H54 (cell line): ENCODE data around the gene SARM1.

Experiments used
- DNase-seq: peaks from one replicate; pipeline ENCODE4 v3.0.0; 2011; ENCODE audit warnings: low spot score, mixed read lengths; ENCODE audit not compliant: insufficient read length
- FAIRE-seq: peaks from 3 replicates; lab custom pipeline; 2011; peaks lifted over from hg19 to GRCh38; lab: Jason Lieb, UNC
- POLR2A ChIP-seq: IDR thresholded peaks from 2 replicates; pipeline ENCODE4 v1.6.1; 2011; ENCODE audit warnings: low read depth, mild to moderate bottlenecking, low read length

Gene SARM1

GRCh38 chr17:28371245-28372202, at the start of gene SARM1:
Gene SARM1 (plus strand): TSS chr17:28371694. CDS start chr17:28372033, 339 bp downstream.
- FAIRE-seq (no peak), DNase-seq (peak; percentile 93)
- TF ChIP-seq POLR2A: peak; percentile 38

- TF ChIP-seq POLR2A: no peak
- FAIRE-seq (no peak), DNase-seq (no peak)
Measured at GRCh38 chr17:28324267-28324745, 47.2 kb upstream of the SARM1 start.

- FAIRE-seq (no peak), DNase-seq (no peak)
- no peak for TF ChIP-seq POLR2A
Measured at GRCh38 chr17:28324781-28325180, 46.7 kb upstream of the SARM1 start.

GRCh38 chr17:28325211-28325610, 46.3 kb upstream of the SARM1 start:
- FAIRE-seq: no peak

GRCh38 chr17:28326114-28326513, 45.4 kb upstream of the SARM1 start:
- no peak for DNase-seq
- no peak for TF ChIP-seq POLR2A
- no peak for FAIRE-seq

More at GRCh38 chr17:28325211-28325610, 46.3 kb upstream of the SARM1 start:
- no peak for TF ChIP-seq POLR2A
- DNase-seq: no peak

GRCh38 chr17:28327031-28327607, 44.4 kb upstream of the SARM1 start:
- FAIRE-seq (no peak), DNase-seq (no peak)
- no peak for TF ChIP-seq POLR2A

GRCh38 chr17:28327709-28328108, 43.8 kb upstream of the SARM1 start:
- no peak for FAIRE-seq
- no peak for TF ChIP-seq POLR2A
- DNase-seq: no peak

GRCh38 chr17:28328325-28328724, 43.2 kb upstream of the SARM1 start:
- no peak for TF ChIP-seq POLR2A
- DNase-seq (no peak), FAIRE-seq (no peak)

- TF ChIP-seq POLR2A: no peak
- DNase-seq (no peak), FAIRE-seq (no peak)
Measured at GRCh38 chr17:28330671-28331070, 40.8 kb upstream of the SARM1 start.

- TF ChIP-seq POLR2A: no peak
- DNase-seq: no peak
- FAIRE-seq: no peak
Measured at GRCh38 chr17:28331891-28332420, 39.5 kb upstream of the SARM1 start.

- DNase-seq: no peak
- no peak for FAIRE-seq
- no peak for TF ChIP-seq POLR2A
Measured at GRCh38 chr17:28333083-28333746, 38.3 kb upstream of the SARM1 start.

GRCh38 chr17:28334171-28334570, 37.3 kb upstream of the SARM1 start:
- DNase-seq (no peak), FAIRE-seq (no peak)
- no peak for TF ChIP-seq POLR2A

- no peak for DNase-seq
- no peak for TF ChIP-seq POLR2A
Measured at GRCh38 chr17:28334666-28335200, 36.8 kb upstream of the SARM1 start.

More at GRCh38 chr17:28334666-28335200, 36.8 kb upstream of the SARM1 start:
- no peak for FAIRE-seq
